SK-N-MC (cell line): ENCODE measurements around the gene STX17.

ENCODE experiments used
- DNase-seq: peaks from one replicate; pipeline ENCODE4 v3.0.0-alpha.2; 2011; ENCODE audit warnings: low read depth, low spot score
- H3K27ac ChIP-seq: fragments of 200-600 bp; sonication (generic); 2 replicates; pipeline ENCODE4 v1.5.1; 2016; ENCODE audit warnings: mixed run types
- H3K36me3 ChIP-seq: fragments of 200-600 bp; sonication (generic); 2 replicates; pipeline ENCODE4 v1.6.1; 2017; ENCODE audit warnings: antibody characterized with exemption, low read length, mixed read lengths; ENCODE audit not compliant: insufficient read depth
- H3K4me3 ChIP-seq: fragments of 200-600 bp; sonication (generic); 2 replicates; pipeline ENCODE4 v1.5.1; 2016
- H3K9ac ChIP-seq: fragments of 200-600 bp; sonication (generic); 2 replicates; pipeline ENCODE4 v1.8.0; 2017; ENCODE audit warnings: mixed run types, mixed read lengths; ENCODE audit not compliant: insufficient read length
- H3K9me3 ChIP-seq: fragments of 200-600 bp; sonication (generic); 2 replicates; pipeline ENCODE4 v1.6.1; 2017; ENCODE audit warnings: low read depth, mild to moderate bottlenecking, antibody characterized with exemption, low read length, moderate library complexity, mixed read lengths
- EZH2 ChIP-seq: fragments of 200-600 bp; sonication (generic); IDR thresholded peaks from one replicate; pipeline ENCODE4 v1.6.1; 2017; ENCODE audit warnings: antibody characterized with exemption
- FOXP2 ChIP-seq: optimal IDR thresholded peaks from 2 replicates; pipeline ENCODE3; 2011; ENCODE audit warnings: mild to moderate bottlenecking, moderate library complexity; ENCODE audit not compliant: insufficient read depth; ENCODE audit errors: extremely low read length, control extremely low read depth
- POLR2AphosphoS5 ChIP-seq: IDR thresholded peaks from 2 replicates; pipeline ENCODE4 v1.6.1; 2012; ENCODE audit warnings: mild to moderate bottlenecking, low read depth, low read length, borderline replicate concordance

STX17 gene

DNA sequence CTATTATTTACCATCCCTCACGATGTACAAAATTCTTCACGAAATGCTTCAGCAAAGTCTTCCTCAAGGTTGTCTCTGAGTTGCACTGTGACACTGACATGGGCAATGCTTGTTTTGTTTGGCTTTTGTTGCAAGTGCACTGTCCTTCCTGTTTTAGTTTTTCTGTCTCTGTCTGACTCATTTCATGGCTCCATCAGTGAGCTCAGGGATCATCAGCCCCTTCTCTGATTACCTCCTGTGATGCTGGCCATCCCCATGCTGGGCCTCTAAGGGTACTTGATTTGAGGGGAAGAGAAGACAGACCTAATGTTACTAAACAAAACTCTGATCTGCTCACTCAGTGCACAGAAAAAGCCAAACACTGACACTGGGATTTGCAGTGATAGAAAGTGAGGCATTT lies 37.6 kb upstream of the STX17 start:
- H3K27ac ChIP-seq: no peak overlapping the region

DNA sequence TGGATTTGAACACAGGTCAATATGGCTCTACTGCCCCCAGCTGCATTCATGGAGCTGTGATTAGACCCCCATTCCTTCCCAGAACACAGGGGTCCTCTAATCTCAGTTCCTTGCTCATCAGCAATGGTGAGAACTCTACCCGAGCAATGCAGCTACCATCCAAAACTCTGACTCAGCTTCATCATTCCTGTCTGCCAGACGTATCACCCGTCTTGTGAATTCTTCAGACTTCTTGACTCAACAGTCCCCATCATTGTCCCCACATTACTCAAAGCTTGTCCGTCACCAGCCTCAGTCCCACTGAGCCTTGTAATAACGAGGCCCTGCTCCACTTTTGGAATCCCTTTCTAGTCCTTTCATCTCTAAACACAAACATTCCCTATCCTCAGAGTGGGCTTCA lies 36.3 kb upstream of the STX17 start:
- Histone ChIP-seq H3K9ac (no peak overlapping the region), H3K4me3 (no peak overlapping the region), H3K27ac (no peak overlapping the region), H3K9me3 (no peaks in the 10 kb centered on the region), H3K36me3 (no peaks in the 10 kb centered on the region)
- no peak for TF ChIP-seq POLR2AphosphoS5
- TF ChIP-seq FOXP2: no peak
- TF ChIP-seq EZH2: no peak
- DNase-seq: no peak

More for the DNA sequence above, 37.6 kb upstream of the STX17 start:
- no peak overlapping the region for H3K4me3 ChIP-seq
- no peaks in the 10 kb centered on the region for H3K36me3 ChIP-seq
- no peak for TF ChIP-seq EZH2
- no peak for TF ChIP-seq FOXP2
- no peaks in the 10 kb centered on the region for H3K9me3 ChIP-seq
- no peak overlapping the region for H3K9ac ChIP-seq
- DNase-seq: no peak

DNA sequence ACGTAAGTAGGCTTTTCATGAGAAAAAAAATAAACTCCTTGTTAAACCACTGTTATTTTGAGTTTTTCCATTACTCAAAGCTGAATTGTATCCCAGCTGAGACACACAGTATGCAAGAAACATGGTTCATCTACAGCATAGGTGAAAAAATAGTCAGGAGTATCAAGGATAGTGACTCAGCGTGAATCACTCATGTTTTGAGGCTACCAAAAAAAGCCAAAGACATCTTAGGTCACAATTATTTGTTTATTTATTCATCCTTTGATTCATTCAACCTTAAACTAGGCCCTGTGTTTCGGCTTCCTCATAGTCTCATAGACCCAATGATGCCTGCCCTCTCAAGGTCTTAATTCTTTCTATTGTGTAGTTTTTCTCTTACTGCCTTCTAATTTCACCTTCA lies 32.9 kb upstream of the STX17 start:
- H3K27ac ChIP-seq: no peak overlapping the region
- H3K36me3 ChIP-seq: no peaks in the 10 kb centered on the region
- TF ChIP-seq FOXP2 (no peak), POLR2AphosphoS5 (no peak), EZH2 (no peak)
- no peak overlapping the region for H3K4me3 ChIP-seq
- H3K9me3 ChIP-seq: no peaks in the 10 kb centered on the region
- DNase-seq: no peak
- H3K9ac ChIP-seq: no peak overlapping the region

DNA sequence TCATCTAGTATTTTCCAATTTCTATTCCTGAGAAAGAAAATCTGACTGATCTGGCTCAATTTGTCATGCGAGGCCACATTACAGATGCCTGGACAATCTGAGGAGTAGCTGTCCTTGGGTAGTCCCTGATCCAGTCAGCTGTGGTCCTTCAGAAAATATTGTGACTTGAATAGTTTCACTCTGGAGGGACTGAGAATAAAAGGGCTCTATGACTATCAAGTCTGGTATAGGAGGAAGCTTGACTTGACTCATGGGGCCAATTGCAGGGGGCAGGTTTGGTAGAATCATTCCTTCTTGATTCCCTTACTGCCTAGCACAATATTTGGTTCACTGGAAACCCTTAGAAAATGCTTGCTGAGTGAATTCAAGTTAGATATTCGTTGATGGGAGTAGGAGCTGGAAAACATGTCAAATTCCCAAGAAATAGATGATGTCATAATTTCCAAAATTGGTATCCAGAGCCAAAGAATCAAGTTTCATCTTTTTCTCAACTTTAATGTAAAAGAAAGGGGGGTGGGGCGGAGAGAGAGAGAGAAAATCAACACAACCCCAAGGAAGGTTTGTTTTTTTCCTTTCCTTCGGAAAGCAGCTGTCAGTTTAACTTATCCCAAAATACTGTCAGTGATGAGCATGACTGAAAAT lies 32.4 kb upstream of the STX17 start:
- no peak overlapping the region for H3K4me3 ChIP-seq
- H3K9ac ChIP-seq: no peak overlapping the region
- no peak for DNase-seq
- TF ChIP-seq POLR2AphosphoS5 (no peak), EZH2 (no peak), FOXP2 (no peak)
- no peak overlapping the region for H3K27ac ChIP-seq
- no peaks in the 10 kb centered on the region for H3K9me3 ChIP-seq
- no peaks in the 10 kb centered on the region for H3K36me3 ChIP-seq

DNA sequence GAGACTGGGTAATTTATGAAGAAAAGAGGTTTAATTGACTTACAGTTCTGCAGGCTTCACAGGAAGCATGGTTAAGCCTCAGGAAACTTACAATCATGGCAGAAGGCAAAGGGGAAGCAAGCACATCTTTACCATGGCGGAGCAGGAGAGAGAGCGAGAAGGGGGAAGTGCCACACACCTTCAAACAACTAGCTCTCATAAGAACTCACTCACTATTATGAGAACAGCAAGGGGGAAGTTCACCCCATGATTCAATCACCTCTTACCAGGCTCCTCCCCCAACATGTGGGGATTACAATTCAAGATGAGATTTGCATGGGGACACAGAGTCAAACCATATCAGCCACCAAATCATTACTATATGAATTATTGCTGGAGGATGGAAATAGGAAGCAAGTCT lies 30.3 kb upstream of the STX17 start:
- Histone ChIP-seq H3K36me3 (no peaks in the 10 kb centered on the region), H3K9me3 (no peaks in the 10 kb centered on the region), H3K4me3 (no peak overlapping the region), H3K9ac (no peak overlapping the region), H3K27ac (no peak overlapping the region)
- DNase-seq: no peak
- TF ChIP-seq EZH2 (no peak), POLR2AphosphoS5 (no peak), FOXP2 (no peak)

DNA sequence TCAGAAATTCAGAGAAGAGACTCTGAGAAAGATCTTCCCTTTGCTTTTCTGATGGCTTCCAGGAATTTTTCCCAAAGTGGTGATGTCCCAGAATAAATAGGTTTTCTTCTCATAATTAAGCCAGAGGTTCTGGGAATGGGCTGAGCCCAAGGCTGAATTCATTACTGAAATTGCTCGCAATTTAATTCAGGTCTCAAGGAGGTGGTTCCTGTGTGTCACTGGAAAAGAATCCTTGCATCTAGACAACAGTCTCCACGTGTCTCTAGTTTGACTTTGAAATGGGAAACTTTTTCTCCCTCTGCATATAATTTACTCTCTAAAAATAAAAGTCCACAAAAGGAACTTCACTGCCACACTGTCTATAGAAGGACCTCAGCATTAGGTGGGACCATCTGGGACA lies 27.8 kb upstream of the STX17 start:
- Histone ChIP-seq H3K36me3 (no peaks in the 10 kb centered on the region), H3K9me3 (no peaks in the 10 kb centered on the region), H3K9ac (no peak overlapping the region), H3K4me3 (no peak overlapping the region), H3K27ac (no peak overlapping the region)
- TF ChIP-seq EZH2 (no peak), FOXP2 (no peak), POLR2AphosphoS5 (no peak)
- no peak for DNase-seq

DNA sequence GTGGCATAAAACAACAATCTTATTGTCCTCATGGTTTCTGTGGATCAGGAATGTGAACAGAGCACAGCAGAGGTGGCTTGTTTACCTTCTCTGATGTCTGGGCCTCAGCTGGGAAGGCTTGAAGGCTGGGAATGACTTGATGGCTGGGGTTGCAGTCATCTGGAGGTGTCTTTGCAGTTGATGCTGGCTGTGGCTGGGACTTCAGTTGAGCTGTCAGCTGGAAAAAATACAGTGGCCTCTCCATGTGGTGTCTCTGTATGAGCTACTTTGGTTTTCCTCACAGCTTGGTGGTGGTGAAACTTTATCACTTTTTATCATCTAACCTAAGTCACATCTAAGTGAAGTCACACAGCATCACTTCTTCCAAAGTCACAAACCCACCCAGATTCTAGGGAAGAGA lies 24.7 kb upstream of the STX17 start:
- Histone ChIP-seq H3K27ac (no peak overlapping the region), H3K9me3 (no peaks in the 10 kb centered on the region), H3K4me3 (no peak overlapping the region), H3K36me3 (no peaks in the 10 kb centered on the region), H3K9ac (no peak overlapping the region)
- no peak for TF ChIP-seq FOXP2
- TF ChIP-seq EZH2: no peak
- TF ChIP-seq POLR2AphosphoS5: no peak
- no peak for DNase-seq

DNA sequence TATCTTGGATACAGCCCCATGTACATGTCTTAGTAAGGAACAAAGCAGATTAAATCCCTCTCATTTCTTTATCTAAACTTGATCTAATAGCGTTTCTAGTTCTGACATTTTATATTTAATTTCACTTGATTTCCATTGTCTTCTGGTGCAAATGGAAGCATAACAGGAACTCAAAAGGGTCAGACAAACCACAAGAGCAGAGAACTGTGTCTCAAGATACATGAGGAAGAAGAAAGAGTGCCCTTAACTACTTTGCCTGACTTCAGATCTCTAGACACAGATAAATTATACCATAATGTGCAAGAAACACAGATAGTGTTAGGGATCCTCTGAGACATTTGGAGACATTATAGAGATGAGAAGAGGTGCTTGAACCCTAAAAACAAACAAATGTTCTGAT lies 20.7 kb upstream of the STX17 start:
- H3K27ac ChIP-seq: no peak overlapping the region
- no peaks in the 10 kb centered on the region for H3K36me3 ChIP-seq
- no peak for DNase-seq
- TF ChIP-seq EZH2 (no peak), POLR2AphosphoS5 (no peak), FOXP2 (no peak)
- no peaks in the 10 kb centered on the region for H3K9me3 ChIP-seq
- H3K9ac ChIP-seq: no peak overlapping the region
- H3K4me3 ChIP-seq: no peak overlapping the region

DNA sequence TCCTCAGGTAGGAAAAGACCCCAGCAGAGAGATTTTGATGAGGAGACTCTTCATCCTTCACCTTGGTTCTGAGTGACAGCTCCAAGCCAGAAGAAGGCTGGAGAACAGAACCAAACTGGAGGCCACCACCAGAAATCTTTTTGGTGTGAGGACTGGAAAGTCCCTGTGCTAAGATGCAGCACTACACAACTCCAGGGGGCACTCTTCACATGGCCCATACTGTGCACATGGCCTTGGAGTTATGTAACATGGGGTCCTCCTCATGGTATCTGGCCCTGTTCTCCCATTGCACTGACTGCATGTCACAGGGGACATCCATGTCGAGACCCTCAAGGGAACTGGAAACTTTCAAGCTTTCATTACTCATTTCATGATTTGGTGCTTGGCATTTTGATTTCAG lies 17.3 kb upstream of the STX17 start:
- Histone ChIP-seq H3K27ac (no peak overlapping the region), H3K9me3 (no peaks in the 10 kb centered on the region), H3K36me3 (no peaks in the 10 kb centered on the region), H3K4me3 (no peak overlapping the region), H3K9ac (no peak overlapping the region)
- no peak for DNase-seq
- TF ChIP-seq EZH2 (no peak), POLR2AphosphoS5 (no peak), FOXP2 (no peak)
